Measurements from ENCODE around the gene ARAF. TPM values are rescaled to one million over a fixed set of nuclear protein-coding genes. Genes with fewer than 3 reads are reported as not detected.

Gene ARAF
- total RNA-seq, 4 donors from 2014 or later, result 27.5 to 46.8 (median 38.5) TPM

DNA sequence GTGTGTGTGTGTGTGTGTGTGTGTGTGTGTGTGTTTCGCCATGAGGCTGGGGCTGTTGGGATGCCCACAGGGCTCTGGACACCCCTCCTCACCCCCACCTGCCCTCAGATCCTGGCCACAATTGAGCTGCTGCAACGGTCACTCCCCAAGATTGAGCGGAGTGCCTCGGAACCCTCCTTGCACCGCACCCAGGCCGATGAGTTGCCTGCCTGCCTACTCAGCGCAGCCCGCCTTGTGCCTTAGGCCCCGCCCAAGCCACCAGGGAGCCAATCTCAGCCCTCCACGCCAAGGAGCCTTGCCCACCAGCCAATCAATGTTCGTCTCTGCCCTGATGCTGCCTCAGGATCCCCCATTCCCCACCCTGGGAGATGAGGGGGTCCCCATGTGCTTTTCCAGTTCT lies 10.2 kb downstream of the ARAF start:
- H3K27ac ChIP-seq, result no peak overlapping the region
- no peak for ATAC-seq
- peaks cover 0 to 14% (median 0%) of the 10 kb centered on the region in 3 donors for H3K4me1 ChIP-seq
- WGBS, 2 donors (ENCODE audit: low coverage in 1 of 2), result 67% methylated on average over 1 of the region's 11 CpGs; no CpG with 5 or more reads in 1 of the 2 donors
- TF ChIP-seq POLR2A (IDR thresholded peaks at IDR 0.05) (no peak), EP300 (IDR thresholded peaks at IDR 0.05) (no peak), POLR2AphosphoS5 (IDR thresholded peaks at IDR 0.05) (no peak)
- TF ChIP-seq, protein P1, sequence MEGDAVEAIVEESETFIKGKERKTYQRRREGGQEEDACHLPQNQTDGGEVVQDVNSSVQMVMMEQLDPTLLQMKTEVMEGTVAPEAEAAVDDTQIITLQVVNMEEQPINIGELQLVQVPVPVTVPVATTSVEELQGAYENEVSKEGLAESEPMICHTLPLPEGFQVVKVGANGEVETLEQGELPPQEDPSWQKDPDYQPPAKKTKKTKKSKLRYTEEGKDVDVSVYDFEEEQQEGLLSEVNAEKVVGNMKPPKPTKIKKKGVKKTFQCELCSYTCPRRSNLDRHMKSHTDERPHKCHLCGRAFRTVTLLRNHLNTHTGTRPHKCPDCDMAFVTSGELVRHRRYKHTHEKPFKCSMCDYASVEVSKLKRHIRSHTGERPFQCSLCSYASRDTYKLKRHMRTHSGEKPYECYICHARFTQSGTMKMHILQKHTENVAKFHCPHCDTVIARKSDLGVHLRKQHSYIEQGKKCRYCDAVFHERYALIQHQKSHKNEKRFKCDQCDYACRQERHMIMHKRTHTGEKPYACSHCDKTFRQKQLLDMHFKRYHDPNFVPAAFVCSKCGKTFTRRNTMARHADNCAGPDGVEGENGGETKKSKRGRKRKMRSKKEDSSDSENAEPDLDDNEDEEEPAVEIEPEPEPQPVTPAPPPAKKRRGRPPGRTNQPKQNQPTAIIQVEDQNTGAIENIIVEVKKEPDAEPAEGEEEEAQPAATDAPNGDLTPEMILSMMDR (IDR thresholded peaks at IDR 0.05), result no peak
- H3K27me3 ChIP-seq, result peaks cover 7% of the 10 kb centered on the region
- no peaks in the 10 kb centered on the region for H3K9me3 ChIP-seq
- peaks cover 0 to 60% of the 10 kb centered on the region in 2 donors for H3K36me3 ChIP-seq
- no peak overlapping the region for H3K4me3 ChIP-seq

DNA sequence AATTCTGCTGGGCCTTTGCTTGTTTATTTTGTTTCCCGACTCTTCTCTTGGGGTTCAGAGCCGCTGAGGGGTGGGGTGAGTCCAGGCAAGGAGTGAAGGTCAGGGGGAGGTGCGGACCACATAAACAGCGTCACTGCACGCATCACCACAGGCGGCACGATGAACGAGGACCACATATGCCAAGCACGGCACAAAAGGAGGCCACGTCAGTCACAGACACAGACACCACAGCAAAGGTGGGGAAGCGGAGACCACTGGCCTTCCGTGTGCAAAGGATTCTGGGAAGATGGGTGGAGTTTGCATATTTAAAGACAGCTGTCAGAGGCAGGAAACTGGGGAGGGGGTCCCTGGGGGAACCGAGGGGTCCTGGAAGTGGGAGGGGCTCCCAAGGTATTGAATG lies 10.9 kb downstream of the ARAF start:
- no peak overlapping the region for H3K27ac ChIP-seq
- 90 to 100% methylated on average over 1 to 5 of the region's 13 CpGs for WGBS, 2 donors (ENCODE audit: low coverage in 1 of 2)
- peaks cover 7% of the 10 kb centered on the region for H3K27me3 ChIP-seq
- no peak for TF ChIP-seq POLR2A (IDR thresholded peaks at IDR 0.05)
- TF ChIP-seq, protein P1 (IDR thresholded peaks at IDR 0.05), result no peak
- TF ChIP-seq POLR2AphosphoS5 (IDR thresholded peaks at IDR 0.05), result no peak
- TF ChIP-seq EP300 (IDR thresholded peaks at IDR 0.05), result no peak
- H3K4me3 ChIP-seq, result no peak overlapping the region
- ATAC-seq, result no peak
- H3K9me3 ChIP-seq, result no peaks in the 10 kb centered on the region
- peaks cover 0 to 14% (median 0%) of the 10 kb centered on the region in 3 donors for H3K4me1 ChIP-seq
- H3K36me3 ChIP-seq, result peaks cover 0 to 53% of the 10 kb centered on the region in 2 donors

DNA sequence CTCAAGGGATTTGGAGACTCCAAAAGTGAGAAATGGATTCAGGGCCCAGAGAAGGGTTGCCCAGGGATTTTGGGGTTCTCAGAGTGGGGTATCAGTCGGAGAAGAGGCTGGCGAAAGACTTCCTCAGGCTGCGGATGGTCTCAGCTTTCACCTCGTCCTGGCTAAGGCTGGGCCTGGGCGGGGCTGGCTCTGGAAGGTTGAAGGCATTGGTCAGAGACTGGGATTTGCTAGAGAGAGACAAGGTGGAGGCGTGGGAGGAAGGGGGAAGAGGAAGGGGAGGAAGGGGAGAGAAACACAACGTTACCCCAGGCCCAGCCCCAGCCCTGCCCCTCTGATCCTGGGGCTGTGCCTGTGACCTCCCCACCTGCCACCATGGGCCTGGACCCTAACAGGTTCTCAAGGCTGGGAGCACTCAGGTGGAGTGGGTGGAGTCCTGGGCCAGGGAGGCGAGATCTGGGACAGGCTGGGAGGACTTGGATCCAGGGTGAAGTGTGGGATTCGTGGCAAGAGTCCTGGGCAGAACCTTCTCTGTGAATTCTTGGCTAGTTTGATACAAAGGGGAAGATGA lies 11.9 kb downstream of the ARAF start:
- H3K36me3 ChIP-seq, result peaks cover 0 to 43% of the 10 kb centered on the region in 2 donors
- H3K4me1 ChIP-seq, result peaks cover 0 to 14% (median 0%) of the 10 kb centered on the region in 3 donors
- H3K9me3 ChIP-seq, result no peaks in the 10 kb centered on the region
- peaks cover 7% of the 10 kb centered on the region for H3K27me3 ChIP-seq
- 60 to 83% methylated on average over 1 to 4 of the region's 9 CpGs for whole genome bisulfite sequencing, 2 donors (ENCODE audit: low coverage in 1 of 2)
- TF ChIP-seq POLR2A (IDR thresholded peaks at IDR 0.05) (no peak), EP300 (IDR thresholded peaks at IDR 0.05) (no peak), POLR2AphosphoS5 (IDR thresholded peaks at IDR 0.05) (no peak)
- TF ChIP-seq, protein P1 (IDR thresholded peaks at IDR 0.05), result no peak
- ATAC-seq, result no peak
- peak overlapping the region in 2 of 4 donors; percentile 60 to 66 for H3K27ac ChIP-seq
- no peak overlapping the region for H3K4me3 ChIP-seq

DNA sequence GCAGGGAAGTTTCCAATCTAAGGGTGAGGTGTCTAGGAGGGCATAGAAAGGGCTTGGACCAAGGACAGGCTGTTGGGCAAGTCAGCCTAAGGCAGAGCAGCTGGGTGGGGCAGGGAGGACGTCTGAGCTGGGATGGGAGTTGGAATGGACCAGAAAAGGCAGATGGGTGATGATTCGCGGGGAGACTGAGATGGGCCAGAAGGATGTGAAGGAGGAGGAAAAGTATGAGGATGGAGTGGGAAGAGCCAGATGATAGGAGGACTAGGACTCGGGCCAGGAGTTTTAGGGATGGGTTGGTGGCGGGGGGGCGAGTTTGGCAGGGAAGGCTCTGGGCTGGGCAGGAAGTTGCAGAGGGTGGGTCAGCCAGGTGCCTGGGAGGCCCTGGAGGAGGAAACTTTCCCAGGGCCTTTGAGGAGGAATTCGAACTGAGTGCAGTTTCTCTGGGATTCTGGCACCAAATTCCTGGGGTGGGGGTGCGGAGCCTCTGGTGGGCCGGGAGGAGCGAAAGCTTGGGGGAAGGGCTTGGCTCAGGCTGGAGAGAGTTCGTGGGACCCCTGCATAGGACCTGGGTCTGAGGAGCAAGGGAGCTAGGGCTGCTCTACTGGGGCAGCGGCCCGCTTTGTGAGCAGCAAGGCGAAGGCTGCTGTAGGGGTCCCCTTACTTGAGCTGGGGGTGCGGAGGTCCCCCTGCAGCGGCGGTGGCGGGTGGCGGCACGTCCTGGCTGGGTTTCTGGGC lies 12.5 kb downstream of the ARAF start:
- peak overlapping the region in 3 of 4 donors; percentile 54 to 66 (median 60) for H3K27ac ChIP-seq
- peaks cover 0 to 14% (median 0%) of the 10 kb centered on the region in 3 donors for H3K4me1 ChIP-seq
- peaks cover 0 to 37% of the 10 kb centered on the region in 2 donors for H3K36me3 ChIP-seq
- H3K9me3 ChIP-seq, result no peaks in the 10 kb centered on the region
- 0 to 50% methylated on average over 4 to 7 of the region's 20 CpGs for WGBS, 2 donors (ENCODE audit: low coverage in 1 of 2)
- peaks cover 7% of the 10 kb centered on the region for H3K27me3 ChIP-seq
- TF ChIP-seq POLR2A (IDR thresholded peaks at IDR 0.05) (no peak), EP300 (IDR thresholded peaks at IDR 0.05) (no peak), POLR2AphosphoS5 (IDR thresholded peaks at IDR 0.05) (no peak)
- TF ChIP-seq, protein P1 (IDR thresholded peaks at IDR 0.05), result no peak
- peak overlapping the region; percentile 10 to 36 for H3K4me3 ChIP-seq
- peak; percentile 48 for ATAC-seq

Data from gastroesophageal sphincter (tissue), 4 donors.